BLaER1 (cell line): ENCODE data around the gene ZBTB20.

ENCODE experiments used
- H3K27ac ChIP-seq: shearing (Covaris generic); formaldehyde crosslinking; 2 replicates; pipeline ENCODE4 v1.8.1; 2022
- H3K27me3 ChIP-seq: shearing (Covaris generic); formaldehyde crosslinking; 2 replicates; pipeline ENCODE4 v1.8.1; 2022
- H3K36me3 ChIP-seq: shearing (Covaris generic); formaldehyde crosslinking; 2 replicates; pipeline ENCODE4 v1.8.1; 2022
- H3K4me1 ChIP-seq: shearing (Covaris generic); formaldehyde crosslinking; 2 replicates; pipeline ENCODE4 v1.8.1; 2022
- H3K4me2 ChIP-seq: shearing (Covaris generic); formaldehyde crosslinking; 2 replicates; pipeline ENCODE4 v1.8.1; 2022
- H3K4me3 ChIP-seq: shearing (Covaris generic); formaldehyde crosslinking; 2 replicates; pipeline ENCODE4 v1.8.1; 2022
- H3K9ac ChIP-seq: shearing (Covaris generic); formaldehyde crosslinking; 2 replicates; pipeline ENCODE4 v1.8.1; 2022
- H3K9me3 ChIP-seq: shearing (Covaris generic); formaldehyde crosslinking; 2 replicates; pipeline ENCODE4 v1.8.1; 2022
- H4K20me1 ChIP-seq: shearing (Covaris generic); formaldehyde crosslinking; 2 replicates; pipeline ENCODE4 v1.8.1; 2022
- Cebpa-rat ChIP-seq: shearing (Covaris generic); IDR thresholded peaks from 2 replicates; pipeline ENCODE4 v1.8.1; 2022

ZBTB20 gene

DNA sequence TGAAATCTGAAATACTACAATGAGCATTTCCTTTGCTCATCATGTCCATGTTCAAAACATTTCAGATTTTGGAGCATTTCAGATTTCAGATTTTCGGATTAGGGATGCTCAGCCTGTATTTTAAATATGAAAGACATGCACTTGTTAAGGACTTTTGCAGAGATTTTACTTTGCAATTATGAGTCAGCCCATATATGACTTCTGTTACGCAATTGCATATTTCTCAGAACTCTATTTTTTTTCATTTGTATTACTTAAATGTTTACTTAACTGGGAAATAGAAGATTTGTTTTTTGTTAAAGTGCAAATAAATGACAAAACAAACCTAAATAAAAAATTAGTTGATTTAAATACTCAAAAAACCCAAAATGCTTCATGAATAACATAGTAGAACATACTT, 376.2 kb downstream of the ZBTB20 start:
- Histone ChIP-seq H3K4me3 (no peak overlapping the region), H3K36me3 (no peaks in the 10 kb centered on the region), H3K9me3 (peaks cover 12% of the 10 kb centered on the region; the same call in 1 of the 2 replicates), H3K27ac (no peak overlapping the region), H3K4me1 (no peaks in the 10 kb centered on the region), H4K20me1 (no peaks in the 10 kb centered on the region), H3K9ac (no peak overlapping the region), H3K27me3 (no peaks in the 10 kb centered on the region), H3K4me2 (no peak overlapping the region)
- no peak for TF ChIP-seq Cebpa-rat

DNA sequence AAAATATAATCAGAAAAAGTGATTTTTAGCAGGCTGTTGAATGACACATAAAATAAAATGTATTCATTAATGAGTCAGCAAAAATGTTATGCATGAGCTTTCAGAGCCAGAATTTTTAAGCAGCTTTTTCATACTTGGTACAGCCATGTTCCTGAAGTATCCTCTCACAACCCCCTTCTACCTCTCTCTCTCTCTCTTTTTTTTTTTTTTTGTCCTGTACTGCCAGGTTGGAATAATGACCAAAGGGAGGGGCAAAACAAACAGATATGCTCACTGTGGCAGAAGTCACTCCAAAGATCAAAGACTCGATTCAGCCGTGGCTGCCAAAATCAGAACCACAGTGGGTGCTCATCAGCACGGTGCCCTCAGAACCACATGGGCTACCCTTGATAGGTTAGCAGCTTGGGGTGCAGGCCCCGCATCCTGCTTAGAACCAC, 383.0 kb downstream of the ZBTB20 start:
- no peak overlapping the region for H3K9ac ChIP-seq
- H3K9me3 ChIP-seq: no peaks in the 10 kb centered on the region
- no peak overlapping the region for H3K27ac ChIP-seq
- H3K36me3 ChIP-seq: no peaks in the 10 kb centered on the region
- no peak for TF ChIP-seq Cebpa-rat
- H3K4me3 ChIP-seq: no peak overlapping the region
- no peak overlapping the region for H3K4me2 ChIP-seq
- no peaks in the 10 kb centered on the region for H3K27me3 ChIP-seq
- no peaks in the 10 kb centered on the region for H4K20me1 ChIP-seq
- H3K4me1 ChIP-seq: no peaks in the 10 kb centered on the region

DNA sequence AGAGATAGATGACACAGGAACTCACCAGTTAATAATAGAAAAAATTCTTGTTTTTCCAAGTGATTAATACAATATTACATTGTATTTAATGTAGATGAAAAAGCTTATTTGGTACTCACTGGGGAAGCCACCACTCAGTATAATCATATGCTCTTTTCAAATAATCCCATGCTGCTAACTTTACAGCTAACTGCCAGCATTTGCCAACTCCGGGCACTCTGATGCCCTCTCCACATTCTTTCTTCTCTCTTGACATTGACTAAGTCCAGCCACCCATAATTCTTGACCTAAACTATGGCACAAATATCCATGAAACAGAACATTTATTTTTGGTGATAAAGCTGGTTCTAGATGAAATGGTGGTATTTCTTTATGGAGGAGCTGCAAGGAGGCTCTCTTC, 384.9 kb downstream of the ZBTB20 start:
- H3K9me3 ChIP-seq: no peaks in the 10 kb centered on the region
- no peak for TF ChIP-seq Cebpa-rat
- no peak overlapping the region for H3K9ac ChIP-seq
- H3K4me1 ChIP-seq: no peaks in the 10 kb centered on the region
- no peak overlapping the region for H3K27ac ChIP-seq
- H3K36me3 ChIP-seq: no peaks in the 10 kb centered on the region
- no peak overlapping the region for H3K4me3 ChIP-seq
- no peak overlapping the region for H3K4me2 ChIP-seq
- no peaks in the 10 kb centered on the region for H3K27me3 ChIP-seq
- H4K20me1 ChIP-seq: no peaks in the 10 kb centered on the region

DNA sequence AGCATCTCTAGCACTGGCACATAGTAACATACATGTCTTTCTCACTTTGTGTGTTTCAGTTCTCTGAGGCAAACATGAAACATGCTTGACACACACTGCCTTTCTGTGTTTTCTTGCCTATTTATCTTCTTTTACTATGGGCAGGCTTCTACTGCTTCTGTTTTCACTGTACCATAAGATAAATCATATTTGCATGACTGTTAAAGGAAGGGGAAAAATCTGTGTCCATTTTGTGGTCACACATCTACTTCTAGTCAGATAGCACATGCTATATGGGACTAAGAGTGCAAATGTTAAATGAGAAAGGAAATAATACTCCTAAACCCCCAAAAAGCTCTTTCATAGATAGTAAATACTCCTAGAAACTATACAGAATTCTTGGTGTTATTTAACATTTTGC, 386.4 kb downstream of the ZBTB20 start:
- no peak overlapping the region for H3K4me3 ChIP-seq
- no peak overlapping the region for H3K27ac ChIP-seq
- H3K4me2 ChIP-seq: no peak overlapping the region
- TF ChIP-seq Cebpa-rat: no peak
- H3K4me1 ChIP-seq: no peaks in the 10 kb centered on the region
- no peaks in the 10 kb centered on the region for H3K9me3 ChIP-seq
- H3K9ac ChIP-seq: no peak overlapping the region
- no peaks in the 10 kb centered on the region for H3K27me3 ChIP-seq
- H3K36me3 ChIP-seq: no peaks in the 10 kb centered on the region
- no peaks in the 10 kb centered on the region for H4K20me1 ChIP-seq

DNA sequence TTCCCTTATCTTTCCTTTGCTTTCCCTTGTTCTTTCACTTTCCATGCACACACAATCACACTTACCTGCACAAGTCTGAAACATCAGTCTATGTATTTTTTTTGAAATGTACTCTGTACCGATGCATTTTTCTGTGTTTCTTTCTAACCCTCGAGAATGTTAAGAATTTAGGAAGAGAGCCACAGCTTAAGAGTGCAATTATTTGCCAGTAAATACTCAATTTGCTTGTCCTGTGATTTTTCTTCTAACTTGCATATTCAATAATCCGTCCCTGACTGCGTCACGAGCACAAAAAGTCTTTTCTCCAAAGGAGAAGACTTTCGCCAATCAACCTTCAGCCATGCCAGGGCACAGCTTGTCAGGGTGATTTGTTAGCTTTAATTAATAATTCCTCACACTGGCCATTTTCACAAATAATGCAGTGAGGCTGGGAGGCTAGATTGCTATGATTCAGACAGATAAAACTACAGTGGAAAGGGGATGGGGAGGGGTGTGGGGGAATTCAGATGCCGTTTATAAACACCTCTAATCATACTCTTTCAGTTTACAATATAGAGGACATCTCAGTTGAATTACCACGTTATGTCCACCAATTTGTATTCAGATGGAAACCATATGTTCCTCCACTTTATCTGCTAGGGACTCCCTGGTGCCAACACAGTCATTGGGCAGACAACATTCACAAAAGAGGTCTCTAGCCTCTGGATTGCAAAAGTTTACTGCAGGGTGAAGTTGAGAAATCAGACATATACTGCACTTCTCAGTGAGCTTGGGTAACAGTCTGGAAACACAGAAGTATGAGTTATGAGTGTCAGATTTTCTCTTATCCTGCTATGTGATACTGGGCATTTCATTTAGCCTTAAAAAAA, 388.0 kb downstream of the ZBTB20 start:
- H3K27ac ChIP-seq: no peak overlapping the region
- H3K27me3 ChIP-seq: no peaks in the 10 kb centered on the region
- no peaks in the 10 kb centered on the region for H3K9me3 ChIP-seq
- H3K36me3 ChIP-seq: no peaks in the 10 kb centered on the region
- no peaks in the 10 kb centered on the region for H4K20me1 ChIP-seq
- no peak overlapping the region for H3K9ac ChIP-seq
- no peak overlapping the region for H3K4me2 ChIP-seq
- TF ChIP-seq Cebpa-rat: no peak
- no peak overlapping the region for H3K4me3 ChIP-seq
- no peaks in the 10 kb centered on the region for H3K4me1 ChIP-seq

DNA sequence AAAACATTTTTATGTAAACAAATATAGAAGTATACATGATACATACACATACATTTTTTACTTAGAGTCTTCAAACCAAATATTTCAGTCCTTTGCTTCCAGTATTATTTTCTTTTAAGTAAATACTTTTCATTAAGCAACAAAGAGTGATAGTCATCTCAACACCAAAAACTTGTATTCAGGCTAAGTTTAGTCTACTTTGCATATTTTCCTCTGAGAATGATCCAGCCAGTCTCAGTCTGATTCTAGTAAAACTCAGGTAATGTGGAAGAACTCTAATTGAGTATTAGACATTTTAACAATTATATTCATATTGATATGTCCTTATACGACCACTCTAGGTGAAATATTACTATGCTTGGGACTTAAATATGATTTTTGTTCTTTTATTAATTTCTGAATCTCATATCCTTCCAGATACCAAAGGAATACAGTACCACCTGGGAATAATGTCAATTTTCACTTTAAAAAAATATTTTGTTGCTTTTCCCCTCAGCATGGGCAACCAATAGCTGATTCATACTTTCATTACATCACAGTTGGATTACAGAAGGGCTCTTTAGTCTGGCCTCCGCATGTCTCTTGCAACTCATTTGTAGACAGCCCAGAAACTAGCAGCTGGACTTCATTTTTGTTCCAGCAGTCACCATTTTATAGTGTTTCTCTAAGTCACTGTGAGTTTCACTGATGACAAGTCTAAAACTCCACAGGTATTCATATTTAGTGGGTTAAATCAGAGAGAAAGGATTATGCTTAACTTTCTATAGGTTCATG, 390.4 kb downstream of the ZBTB20 start:
- Histone ChIP-seq H3K27me3 (no peaks in the 10 kb centered on the region), H3K9me3 (no peaks in the 10 kb centered on the region), H3K4me2 (no peak overlapping the region), H4K20me1 (no peaks in the 10 kb centered on the region), H3K27ac (no peak overlapping the region), H3K4me3 (no peak overlapping the region), H3K36me3 (no peaks in the 10 kb centered on the region), H3K9ac (no peak overlapping the region), H3K4me1 (no peaks in the 10 kb centered on the region)
- TF ChIP-seq Cebpa-rat: no peak

DNA sequence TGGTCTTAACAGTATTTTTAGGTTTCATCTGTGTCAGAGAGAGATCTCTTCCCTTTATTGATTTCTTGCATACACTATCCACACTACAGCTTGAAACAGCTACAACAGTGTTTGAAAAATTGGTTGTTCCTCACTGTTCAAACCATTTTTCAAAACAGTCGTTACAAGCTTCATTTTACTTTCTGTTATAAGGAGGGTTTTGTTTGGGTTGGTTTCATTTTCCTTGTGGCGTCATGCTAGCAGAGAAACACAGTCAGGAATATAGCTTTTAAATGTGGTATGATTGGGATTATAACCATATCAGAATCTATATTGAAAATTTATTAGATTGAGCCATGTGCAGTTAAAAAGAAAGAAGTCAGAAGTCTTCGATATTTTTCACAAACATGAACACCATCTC, 400.6 kb downstream of the ZBTB20 start:
- no peak for TF ChIP-seq Cebpa-rat
- no peaks in the 10 kb centered on the region for H4K20me1 ChIP-seq
- H3K4me3 ChIP-seq: no peak overlapping the region
- no peaks in the 10 kb centered on the region for H3K9me3 ChIP-seq
- peak overlapping the region; percentile 44 for H3K4me2 ChIP-seq
- H3K9ac ChIP-seq: no peak overlapping the region
- H3K27ac ChIP-seq: no peak overlapping the region
- no peaks in the 10 kb centered on the region for H3K36me3 ChIP-seq
- no peaks in the 10 kb centered on the region for H3K27me3 ChIP-seq
- no peaks in the 10 kb centered on the region for H3K4me1 ChIP-seq

DNA sequence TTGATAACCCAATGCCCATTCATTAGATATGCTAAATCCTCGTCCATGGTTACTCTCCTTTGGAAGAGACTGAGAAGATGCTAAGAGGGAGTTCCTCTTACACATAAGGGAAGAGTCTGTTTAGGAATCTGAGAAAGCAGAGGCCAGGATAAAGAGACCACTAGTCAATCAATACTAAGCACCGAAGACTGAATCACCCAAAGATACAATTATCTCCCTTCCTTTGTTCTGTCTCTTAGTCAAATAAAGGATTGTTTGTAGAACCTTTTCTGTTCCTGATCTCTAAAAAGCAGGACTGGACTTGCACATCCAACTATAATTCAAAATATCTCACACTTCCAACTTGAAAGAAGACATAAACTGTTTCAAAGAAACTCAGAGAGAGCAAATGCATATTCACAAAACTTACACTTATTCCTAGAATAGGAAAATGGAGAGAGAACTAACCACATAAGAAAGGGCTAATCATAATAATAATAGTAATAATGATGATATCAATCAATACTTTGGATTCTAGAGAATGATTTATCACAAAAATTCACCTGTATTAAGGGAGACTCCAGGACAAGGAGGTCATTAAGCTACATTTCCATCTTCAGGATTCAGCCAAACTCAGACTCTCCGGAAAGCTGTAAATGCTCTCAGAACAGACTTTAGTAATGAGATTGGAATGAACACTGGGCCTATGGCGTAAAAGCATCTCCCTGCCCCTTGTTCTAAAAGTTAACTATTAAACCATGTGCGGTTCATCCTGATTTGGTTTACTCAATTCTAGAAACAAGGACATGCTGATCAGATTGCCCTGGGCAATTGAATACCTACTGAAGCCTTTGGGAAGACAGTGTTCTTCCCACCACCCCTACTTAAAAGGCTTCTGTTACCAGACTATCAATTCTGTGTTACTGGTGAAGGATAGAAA, 401.5 kb downstream of the ZBTB20 start:
- H4K20me1 ChIP-seq: no peaks in the 10 kb centered on the region
- no peak overlapping the region for H3K27ac ChIP-seq
- H3K4me3 ChIP-seq: no peak overlapping the region
- no peak overlapping the region for H3K9ac ChIP-seq
- no peaks in the 10 kb centered on the region for H3K27me3 ChIP-seq
- no peaks in the 10 kb centered on the region for H3K36me3 ChIP-seq
- TF ChIP-seq Cebpa-rat: no peak
- H3K4me1 ChIP-seq: no peaks in the 10 kb centered on the region
- H3K9me3 ChIP-seq: no peaks in the 10 kb centered on the region
- no peak overlapping the region for H3K4me2 ChIP-seq

DNA sequence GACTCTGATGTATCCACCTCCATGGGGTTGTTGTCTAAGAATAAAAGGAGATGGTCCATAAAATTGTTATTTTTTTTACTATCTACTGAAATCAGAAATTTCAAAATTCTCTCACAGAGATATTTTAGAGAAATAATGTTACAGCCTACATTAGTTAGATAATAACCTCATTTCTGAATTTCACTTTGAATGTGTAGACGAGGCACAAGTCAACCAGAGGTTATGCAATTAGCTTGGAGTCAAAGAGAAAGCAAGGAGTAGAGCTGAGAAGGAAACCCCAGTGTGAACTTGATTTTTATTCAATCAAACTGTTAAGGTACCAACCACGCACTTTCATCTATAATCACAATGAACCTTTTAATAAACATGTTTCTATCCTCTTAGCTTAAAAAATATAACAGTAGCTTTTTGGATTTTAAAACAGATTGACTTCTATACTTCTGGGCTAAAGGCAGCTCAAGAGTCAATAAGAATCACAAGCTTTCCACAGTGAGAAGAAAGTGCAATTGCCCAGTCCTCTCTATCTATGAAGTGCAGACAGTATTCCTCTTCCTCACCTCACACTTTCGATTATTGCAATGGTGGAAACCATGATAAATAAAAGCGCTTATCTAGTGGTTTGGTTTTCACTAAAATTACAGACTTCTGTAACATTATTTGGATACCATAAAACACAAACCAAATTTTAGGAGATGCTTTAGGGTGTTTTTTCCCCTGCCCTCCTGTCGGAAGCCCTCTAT, 403.2 kb downstream of the ZBTB20 start:
- Histone ChIP-seq H3K4me1 (no peaks in the 10 kb centered on the region), H4K20me1 (no peaks in the 10 kb centered on the region), H3K9me3 (no peaks in the 10 kb centered on the region), H3K36me3 (no peaks in the 10 kb centered on the region), H3K4me3 (no peak overlapping the region), H3K4me2 (no peak overlapping the region), H3K27me3 (no peaks in the 10 kb centered on the region), H3K9ac (no peak overlapping the region), H3K27ac (no peak overlapping the region)
- no peak for TF ChIP-seq Cebpa-rat
